ENCODE measurements around the gene PRKAG2.

PRKAG2 gene

DNA sequence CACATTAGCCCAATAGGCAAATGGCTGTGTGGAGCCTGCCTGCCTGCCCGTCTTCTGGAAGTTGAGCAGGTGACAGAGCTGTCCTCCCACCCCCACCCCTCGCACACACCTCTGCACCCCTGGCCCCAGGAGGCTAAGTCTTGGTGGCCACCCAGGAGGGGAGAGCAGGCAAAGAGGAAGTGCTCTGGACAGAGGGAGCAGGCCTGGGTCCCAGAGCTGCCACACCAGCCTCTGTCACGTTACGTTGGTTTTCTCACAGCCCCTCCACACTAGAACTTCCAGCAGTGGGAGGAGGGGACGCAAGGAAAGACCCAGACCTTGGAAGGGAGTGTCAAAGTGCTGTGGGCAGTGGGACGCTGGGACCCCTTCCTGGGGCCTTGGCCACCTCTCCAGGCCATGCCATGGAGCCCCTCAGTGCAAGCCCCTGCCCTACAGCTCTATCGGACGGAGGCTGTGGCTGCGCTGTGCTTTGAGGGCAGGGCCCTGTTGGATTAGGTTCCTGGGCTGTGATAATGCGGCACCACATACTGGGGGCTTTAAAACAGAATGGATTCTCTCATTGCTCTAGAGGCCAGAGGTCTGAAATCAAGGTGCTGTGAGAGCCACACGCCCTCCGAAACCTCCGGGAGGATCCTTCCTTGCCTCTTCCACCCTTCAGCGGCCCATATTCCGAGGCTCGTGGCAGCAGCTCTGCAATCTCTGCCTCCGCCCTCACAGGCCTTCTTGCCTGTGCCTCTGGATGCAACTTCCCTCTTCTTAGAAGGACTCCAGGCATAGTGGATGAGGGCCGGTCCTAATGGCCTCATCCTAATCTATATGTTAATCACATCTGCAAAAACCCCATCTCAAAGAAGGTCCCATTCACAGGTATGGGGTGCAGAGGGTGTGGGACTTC, 9.9 kb downstream of the PRKAG2 start:
- Mint-ChIP-seq H3K27ac (no peak overlapping the region), H3K4me3 (no peak overlapping the region)

DNA sequence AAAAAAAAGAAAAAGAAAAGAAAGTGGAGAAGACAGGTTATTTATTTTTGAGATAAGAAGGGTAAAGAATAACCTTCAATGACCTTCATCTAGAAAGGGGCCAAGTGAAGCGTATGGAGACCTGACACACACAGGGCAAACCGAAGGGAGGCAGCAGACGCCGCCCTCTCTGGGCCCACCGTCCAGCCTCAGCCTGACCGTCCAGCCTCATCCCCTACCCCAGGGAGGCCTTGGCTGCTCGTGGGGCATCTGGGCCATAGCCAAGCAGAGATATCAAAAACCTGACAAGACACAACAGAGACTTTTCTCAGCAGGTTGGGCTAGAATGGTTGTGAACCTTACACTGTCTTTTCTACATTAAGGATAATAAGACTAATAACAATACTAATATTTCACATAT, 10.9 kb downstream of the PRKAG2 start:
- no peak overlapping the region for H3K27ac Mint-ChIP-seq
- peaks cover 21% of the 10 kb centered on the region for H3K4me1 Mint-ChIP-seq (ENCODE audit: low read depth)
- no peaks in the 10 kb centered on the region for H3K36me3 Mint-ChIP-seq
- no peak overlapping the region for H3K4me3 Mint-ChIP-seq
- no peaks in the 10 kb centered on the region for H3K9me3 Mint-ChIP-seq (ENCODE audit: low read depth)
- H3K27me3 Mint-ChIP-seq = no peaks in the 10 kb centered on the region

More for the DNA sequence above, 9.9 kb downstream of the PRKAG2 start:
- no peaks in the 10 kb centered on the region for H3K27me3 Mint-ChIP-seq
- H3K4me1 Mint-ChIP-seq (ENCODE audit: low read depth) = peaks cover 31% of the 10 kb centered on the region
- H3K9me3 Mint-ChIP-seq (ENCODE audit: low read depth) = no peaks in the 10 kb centered on the region
- no peaks in the 10 kb centered on the region for H3K36me3 Mint-ChIP-seq

DNA sequence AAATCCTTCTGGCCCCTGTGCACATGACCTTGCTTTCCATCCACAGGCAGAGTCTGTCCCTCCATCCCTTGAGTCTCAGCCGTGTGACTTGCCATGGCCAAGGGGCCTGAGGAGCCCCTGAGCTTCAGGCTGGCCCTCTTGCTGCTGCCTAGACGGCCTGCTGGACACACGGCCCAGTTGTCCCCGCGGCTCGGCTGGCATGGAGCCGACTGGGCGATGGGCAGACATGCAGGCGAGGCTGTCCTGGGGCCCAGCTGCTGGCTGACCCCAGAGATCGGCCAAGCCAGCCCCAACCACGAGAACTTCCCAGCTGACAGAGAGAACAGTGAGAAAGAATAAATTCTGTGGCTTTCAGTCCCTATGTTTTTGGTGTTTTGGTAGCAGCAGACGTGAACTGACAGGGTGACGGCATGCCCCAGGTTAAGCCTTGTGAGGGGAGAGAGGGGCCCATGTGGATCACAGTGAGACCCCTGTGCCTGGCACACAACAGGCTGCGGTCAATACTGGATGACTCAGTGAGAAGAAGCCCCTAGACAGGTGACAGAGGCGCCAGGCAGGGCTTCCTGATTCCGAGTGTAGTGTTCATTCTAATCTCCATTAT, 11.7 kb downstream of the PRKAG2 start:
- Mint-ChIP-seq H3K27ac (no peak overlapping the region), H3K4me1 (ENCODE audit: low read depth) (peaks cover 17% of the 10 kb centered on the region), H3K36me3 (no peaks in the 10 kb centered on the region), H3K27me3 (no peaks in the 10 kb centered on the region), H3K9me3 (ENCODE audit: low read depth) (no peaks in the 10 kb centered on the region), H3K4me3 (no peak overlapping the region)

DNA sequence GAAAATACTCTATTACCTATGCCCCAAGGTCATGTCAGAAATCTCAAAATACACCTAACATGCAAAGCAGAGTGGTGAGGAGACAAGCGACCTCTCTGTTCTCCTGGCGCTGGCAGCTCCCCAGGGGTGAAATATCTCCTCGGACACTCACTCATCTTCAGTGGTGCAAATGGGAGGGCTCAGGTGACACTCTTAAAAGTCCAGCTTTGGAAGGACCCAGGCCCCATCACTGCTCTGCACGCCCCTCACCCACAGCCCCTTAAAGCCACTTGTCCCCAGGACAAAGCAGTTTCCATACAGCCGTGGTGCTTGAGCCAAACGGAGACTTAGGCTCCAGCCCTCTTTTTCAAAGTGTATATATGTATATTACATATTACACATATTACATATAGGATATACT, 12.4 kb downstream of the PRKAG2 start:
- no peaks in the 10 kb centered on the region for H3K27me3 Mint-ChIP-seq
- no peak overlapping the region for H3K4me3 Mint-ChIP-seq
- no peaks in the 10 kb centered on the region for H3K36me3 Mint-ChIP-seq
- H3K9me3 Mint-ChIP-seq (ENCODE audit: low read depth) = no peaks in the 10 kb centered on the region
- H3K4me1 Mint-ChIP-seq (ENCODE audit: low read depth) = peaks cover 13% of the 10 kb centered on the region
- H3K27ac Mint-ChIP-seq = no peak overlapping the region

DNA sequence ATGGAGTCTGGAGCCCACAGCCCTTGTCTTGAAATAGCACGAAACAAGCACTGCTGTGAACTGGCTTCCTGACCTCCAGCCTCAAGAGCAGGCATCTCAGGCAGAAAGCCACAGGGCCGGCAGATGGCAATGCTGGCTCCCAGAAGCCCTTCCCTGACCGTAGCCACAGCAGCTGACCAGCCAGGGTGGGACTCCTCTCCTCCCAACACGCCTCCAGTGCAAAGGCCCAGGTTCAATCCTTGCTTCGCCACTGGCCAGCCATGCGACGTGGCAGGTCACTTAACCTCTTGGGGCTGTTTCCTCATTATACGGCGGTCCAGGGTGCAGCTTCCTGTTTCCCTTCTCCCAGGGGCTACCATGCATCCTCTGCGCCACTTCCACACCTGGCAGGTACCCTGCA, 12.8 kb downstream of the PRKAG2 start:
- no peaks in the 10 kb centered on the region for H3K36me3 Mint-ChIP-seq
- H3K4me3 Mint-ChIP-seq = no peak overlapping the region
- H3K4me1 Mint-ChIP-seq (ENCODE audit: low read depth) = peaks cover 11% of the 10 kb centered on the region
- H3K9me3 Mint-ChIP-seq (ENCODE audit: low read depth) = no peaks in the 10 kb centered on the region
- H3K27me3 Mint-ChIP-seq = no peaks in the 10 kb centered on the region
- no peak overlapping the region for H3K27ac Mint-ChIP-seq

DNA sequence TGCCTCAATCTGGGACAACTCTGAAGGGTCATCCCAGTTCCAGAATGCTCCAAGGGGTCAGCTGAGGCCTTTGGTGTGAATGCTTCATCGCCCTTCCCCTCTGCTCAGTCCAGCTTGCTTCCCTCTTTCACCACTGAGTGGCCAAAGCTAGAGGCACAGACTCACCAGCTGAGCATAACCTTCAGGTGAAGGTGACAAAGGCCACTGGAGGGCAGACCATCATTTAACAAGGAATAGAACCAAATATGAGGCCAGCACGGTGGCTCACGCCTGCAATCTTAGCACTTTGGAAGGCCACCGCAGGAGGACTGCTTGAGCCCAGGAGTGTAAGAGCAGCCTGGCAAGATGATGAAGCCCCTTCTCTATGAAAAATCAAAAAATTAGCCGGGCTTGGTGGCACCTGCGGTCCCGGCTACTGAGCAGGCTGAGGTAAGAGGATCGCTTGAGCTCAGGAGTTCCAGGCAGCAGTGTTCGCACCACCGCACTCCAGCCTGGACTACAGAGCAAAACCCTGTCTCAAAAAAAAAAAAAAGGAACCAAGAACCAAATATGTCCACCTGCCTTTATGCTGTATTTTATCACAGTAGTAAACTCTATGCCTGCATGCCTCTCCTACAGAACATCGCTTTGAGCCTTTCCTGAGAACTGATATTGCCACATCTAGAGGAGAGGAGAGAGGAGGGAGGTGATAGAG, 13.4 kb downstream of the PRKAG2 start:
- H3K27me3 Mint-ChIP-seq = no peaks in the 10 kb centered on the region
- peaks cover 7% of the 10 kb centered on the region for H3K4me1 Mint-ChIP-seq (ENCODE audit: low read depth)
- H3K27ac Mint-ChIP-seq = no peak overlapping the region
- H3K4me3 Mint-ChIP-seq = no peak overlapping the region
- H3K36me3 Mint-ChIP-seq = no peaks in the 10 kb centered on the region
- no peaks in the 10 kb centered on the region for H3K9me3 Mint-ChIP-seq (ENCODE audit: low read depth)

DNA sequence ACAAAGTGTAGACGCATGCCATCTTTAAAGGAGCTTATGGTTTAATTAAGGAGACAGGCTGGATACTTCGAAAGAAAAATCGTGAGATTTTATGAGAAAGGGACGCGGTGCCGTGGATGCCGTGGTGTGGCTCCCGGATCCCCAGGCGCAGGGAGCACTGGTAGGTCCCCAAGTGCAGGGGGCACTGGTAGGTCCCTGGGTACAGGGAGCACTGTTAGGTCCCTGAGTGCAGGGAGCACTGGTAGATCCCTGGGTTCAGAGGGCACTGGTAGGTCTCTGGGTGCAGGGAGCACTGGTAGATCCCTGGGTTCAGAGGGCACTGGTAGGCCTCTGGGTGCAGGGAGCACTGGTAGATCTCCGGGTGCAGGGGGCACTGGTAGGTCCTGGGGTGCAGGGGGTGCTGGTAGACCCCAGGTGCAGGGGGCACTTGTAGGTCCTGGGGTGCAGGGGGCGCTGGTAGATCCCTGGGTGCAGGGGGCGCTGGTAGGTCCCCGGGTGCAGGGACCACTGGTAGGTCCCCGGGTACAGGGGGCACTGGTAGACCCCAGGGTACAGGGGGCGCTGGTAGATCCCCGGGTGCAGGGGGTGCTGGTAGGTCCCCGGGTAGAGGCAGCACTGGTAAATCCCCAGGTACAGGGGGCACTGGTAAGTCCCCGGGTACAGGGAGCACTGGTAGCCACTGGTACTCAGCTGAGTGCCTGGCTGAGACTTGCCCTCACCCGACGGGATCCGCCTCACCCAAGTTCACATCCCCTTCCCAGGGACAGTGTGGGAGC, 14.1 kb downstream of the PRKAG2 start:
- Mint-ChIP-seq H3K4me1 (ENCODE audit: low read depth) (peaks cover 5% of the 10 kb centered on the region), H3K27me3 (no peaks in the 10 kb centered on the region), H3K27ac (no peak overlapping the region), H3K9me3 (ENCODE audit: low read depth) (no peaks in the 10 kb centered on the region), H3K36me3 (no peaks in the 10 kb centered on the region), H3K4me3 (no peak overlapping the region)

DNA sequence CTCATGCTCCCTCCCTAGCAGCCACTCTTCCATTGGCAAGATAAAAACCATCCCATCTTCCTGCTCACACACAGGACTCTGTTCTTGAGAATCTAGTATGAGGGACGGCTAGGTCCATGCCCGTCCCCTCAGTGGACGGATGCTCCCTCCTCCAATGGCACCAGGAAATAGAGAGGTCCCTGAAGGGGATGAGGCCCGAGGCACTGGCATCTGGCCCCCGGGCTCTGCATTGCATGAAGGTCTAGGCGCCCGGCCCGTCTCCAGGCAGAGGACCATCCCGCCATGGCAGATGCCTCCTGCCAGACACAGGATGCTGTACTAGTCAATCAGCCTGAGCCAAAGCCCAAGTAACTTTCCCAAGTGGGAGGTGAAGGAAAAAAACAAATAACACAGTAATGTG, 15.0 kb downstream of the PRKAG2 start:
- no peaks in the 10 kb centered on the region for H3K36me3 Mint-ChIP-seq
- no peaks in the 10 kb centered on the region for H3K9me3 Mint-ChIP-seq (ENCODE audit: low read depth)
- H3K27ac Mint-ChIP-seq = no peak overlapping the region
- H3K27me3 Mint-ChIP-seq = no peaks in the 10 kb centered on the region
- no peak overlapping the region for H3K4me3 Mint-ChIP-seq
- H3K4me1 Mint-ChIP-seq (ENCODE audit: low read depth) = peaks cover 5% of the 10 kb centered on the region

DNA sequence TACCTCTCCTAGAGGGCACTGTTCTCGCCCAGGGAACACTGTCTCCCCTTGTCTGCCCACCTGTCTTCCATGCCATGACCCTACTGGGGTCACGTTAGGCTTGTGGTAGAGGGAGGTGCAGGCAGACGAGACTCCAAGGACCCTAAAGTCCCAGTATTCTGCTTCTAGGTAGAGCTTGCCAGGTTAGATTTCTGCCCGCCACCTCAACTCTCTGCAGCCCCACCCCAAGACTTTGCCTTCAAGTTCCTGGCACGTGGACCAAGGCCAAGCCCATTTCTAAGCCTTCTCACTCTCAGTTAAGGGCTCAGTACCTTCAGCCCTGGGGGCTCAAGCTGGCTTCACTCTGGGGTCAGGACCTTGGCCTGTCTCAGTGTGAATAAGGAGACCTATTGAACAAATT, 16.1 kb downstream of the PRKAG2 start:
- Mint-ChIP-seq H3K4me1 (ENCODE audit: low read depth) (peaks cover 12% of the 10 kb centered on the region), H3K27me3 (no peaks in the 10 kb centered on the region), H3K36me3 (no peaks in the 10 kb centered on the region), H3K27ac (no peak overlapping the region), H3K4me3 (no peak overlapping the region), H3K9me3 (ENCODE audit: low read depth) (no peaks in the 10 kb centered on the region)

DNA sequence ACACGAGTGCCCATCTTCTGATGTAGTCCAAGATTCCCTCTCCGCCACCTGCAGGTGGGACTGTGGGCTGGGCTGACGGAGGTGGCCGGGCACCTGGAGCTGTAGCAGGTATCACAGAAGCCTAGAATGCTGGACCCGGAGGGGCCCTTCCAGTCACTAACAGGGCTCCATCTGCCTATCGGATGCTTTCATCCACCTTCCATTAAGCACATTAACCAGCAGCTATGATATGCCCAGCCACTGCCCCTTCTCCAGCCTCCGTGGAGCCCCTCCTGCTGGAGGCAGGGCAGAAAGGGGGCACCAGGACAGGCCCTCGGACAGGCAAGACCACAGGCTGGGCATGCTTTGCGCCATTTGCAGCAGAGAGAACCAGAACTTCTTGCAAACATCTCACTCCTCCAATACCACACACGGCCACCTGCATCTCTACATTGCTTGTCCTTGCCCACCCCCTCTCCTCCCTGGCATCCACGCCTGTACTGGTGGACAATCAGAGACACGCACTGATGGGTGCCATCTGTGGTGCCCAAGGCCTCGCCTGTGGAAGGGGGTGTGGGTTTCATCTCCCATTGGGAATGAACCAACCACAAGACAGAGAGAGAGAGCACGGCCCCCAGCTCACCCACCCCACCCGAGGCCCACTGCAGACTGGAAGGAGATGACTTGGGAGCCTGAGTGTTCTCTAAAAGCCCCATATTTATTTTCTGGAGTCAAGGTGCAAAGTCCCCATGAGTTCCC, 16.8 kb downstream of the PRKAG2 start:
- no peaks in the 10 kb centered on the region for H3K27me3 Mint-ChIP-seq
- H3K9me3 Mint-ChIP-seq (ENCODE audit: low read depth) = no peaks in the 10 kb centered on the region
- H3K27ac Mint-ChIP-seq = no peak overlapping the region
- H3K4me3 Mint-ChIP-seq = no peak overlapping the region
- H3K36me3 Mint-ChIP-seq = no peaks in the 10 kb centered on the region
- H3K4me1 Mint-ChIP-seq (ENCODE audit: low read depth) = peaks cover 15% of the 10 kb centered on the region

DNA sequence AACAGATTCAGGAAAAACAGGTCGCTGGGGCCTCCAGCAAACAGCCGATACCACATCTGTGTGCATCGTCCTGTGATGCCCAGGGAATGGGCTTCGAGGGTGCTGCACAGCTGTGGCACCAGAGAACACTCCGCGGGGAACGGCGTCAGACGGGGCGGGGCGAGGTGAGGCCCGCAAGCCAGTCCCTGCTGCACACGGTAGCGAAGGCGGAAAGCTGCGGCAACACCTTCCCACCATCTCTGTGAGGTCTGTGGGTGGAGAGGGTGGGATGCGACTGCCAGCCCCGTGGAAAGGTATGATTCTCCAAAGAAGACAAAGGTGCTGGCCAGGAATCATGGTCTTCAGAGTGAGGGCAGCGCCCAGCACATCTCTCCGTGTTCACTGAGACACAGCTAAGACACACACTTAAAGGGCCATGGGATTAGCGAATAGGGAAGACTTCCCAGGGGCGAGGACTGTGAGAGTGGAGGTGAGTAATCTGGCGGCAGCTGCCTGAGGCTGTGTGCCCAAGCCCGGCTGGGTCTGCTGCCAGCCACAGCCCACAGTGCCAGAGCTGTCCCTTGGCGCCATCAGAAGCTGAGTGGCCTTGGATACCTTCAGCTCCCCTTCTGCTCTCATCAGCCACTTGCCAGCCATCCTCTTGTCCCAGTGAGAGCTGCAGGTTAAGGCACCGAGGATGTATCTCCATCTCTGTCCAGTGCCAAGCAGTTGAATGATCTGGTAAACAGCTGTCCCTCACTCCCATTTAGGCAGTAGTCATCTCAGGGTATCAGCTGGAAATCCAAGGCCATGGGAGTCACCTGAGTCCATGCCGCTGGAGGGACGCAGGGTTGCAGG, 17.6 kb downstream of the PRKAG2 start:
- H3K27me3 Mint-ChIP-seq = no peaks in the 10 kb centered on the region
- H3K27ac Mint-ChIP-seq = no peak overlapping the region
- H3K4me3 Mint-ChIP-seq = no peak overlapping the region
- no peaks in the 10 kb centered on the region for H3K9me3 Mint-ChIP-seq (ENCODE audit: low read depth)
- H3K4me1 Mint-ChIP-seq (ENCODE audit: low read depth) = peaks cover 13% of the 10 kb centered on the region
- H3K36me3 Mint-ChIP-seq = no peaks in the 10 kb centered on the region

DNA sequence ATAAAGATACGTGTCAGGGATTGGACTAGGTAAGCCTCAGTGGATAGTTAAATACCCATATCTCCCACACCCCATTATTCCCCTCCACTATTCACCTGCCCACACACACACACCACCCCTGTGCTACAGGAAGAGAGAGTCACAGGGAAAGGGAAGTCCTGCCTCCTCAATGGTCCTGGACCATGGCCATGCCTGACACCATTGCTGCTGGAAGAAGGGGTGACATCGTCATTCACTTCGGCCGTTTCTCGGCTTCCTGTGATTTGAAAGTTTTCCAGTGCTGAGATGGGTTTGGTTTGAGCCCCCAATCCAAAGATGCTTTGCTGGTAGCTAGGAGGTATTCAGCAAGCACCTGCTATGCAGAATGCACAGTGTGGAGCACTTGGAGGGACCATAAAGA, 18.5 kb downstream of the PRKAG2 start:
- Mint-ChIP-seq H3K9me3 (ENCODE audit: low read depth) (no peaks in the 10 kb centered on the region), H3K27ac (no peak overlapping the region), H3K36me3 (no peaks in the 10 kb centered on the region), H3K4me1 (ENCODE audit: low read depth) (peaks cover 18% of the 10 kb centered on the region), H3K4me3 (no peak overlapping the region), H3K27me3 (no peaks in the 10 kb centered on the region)

DNA sequence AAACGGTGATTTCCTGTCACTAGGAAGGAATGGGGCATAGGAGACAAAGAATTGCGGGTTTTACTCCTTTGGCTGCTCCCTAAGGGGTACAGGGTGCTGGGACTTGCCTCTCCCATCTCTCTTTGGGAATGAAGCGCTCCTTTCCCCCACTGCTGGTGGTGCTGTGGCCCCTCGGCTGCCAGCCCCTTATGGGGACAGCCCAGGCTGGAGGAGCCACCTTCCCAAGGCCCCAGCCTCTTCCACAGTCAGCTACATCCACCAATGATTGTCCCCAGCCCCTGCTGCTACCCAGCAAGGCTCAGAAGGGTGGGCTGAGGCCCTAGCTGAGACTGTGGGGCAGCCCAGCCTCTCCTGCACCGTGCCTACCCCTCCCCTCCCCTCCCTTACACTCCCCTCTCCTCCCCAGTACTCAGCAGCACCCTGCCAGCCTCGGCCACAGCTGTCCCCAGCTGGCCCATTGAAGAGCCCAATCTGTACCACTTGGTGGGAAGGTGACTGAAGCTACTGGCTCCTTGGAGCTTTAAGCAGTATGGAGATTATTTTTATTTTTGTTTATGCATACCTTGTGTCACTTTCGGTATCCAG, 19.0 kb downstream of the PRKAG2 start:
- H3K4me3 Mint-ChIP-seq = no peak overlapping the region
- peaks cover 19% of the 10 kb centered on the region for H3K4me1 Mint-ChIP-seq (ENCODE audit: low read depth)
- H3K27me3 Mint-ChIP-seq = no peaks in the 10 kb centered on the region
- no peak overlapping the region for H3K27ac Mint-ChIP-seq
- H3K36me3 Mint-ChIP-seq = no peaks in the 10 kb centered on the region
- H3K9me3 Mint-ChIP-seq (ENCODE audit: low read depth) = no peaks in the 10 kb centered on the region
